Tibial nerve (tissue), 4 donors: ENCODE data around the gene CNOT2. TPM values are rescaled to one million over a fixed set of nuclear protein-coding genes. Genes with fewer than 3 reads are reported as not detected.

Experiments
- DNase-seq, 2 donors: peaks; one replicate each; pipeline ENCODE4 v3.0.0-alpha.2; 2019; ENCODE audit warnings: low spot score in 2 of 2
- H3K27ac ChIP-seq, 4 donors: fragments of 200-600 bp; sonication (generic) in 3 of 4; one replicate each; pipeline ENCODE4 v1.5.1; 2017 to 2019; ENCODE audit warnings: mild to moderate bottlenecking in 1 of 4
- H3K27me3 ChIP-seq, 2 donors: fragments of 200-600 bp; sonication (generic) in 1 of 2; one replicate each; pipeline versions ENCODE4 v1.5.1 to v1.6.0; 2017 to 2019
- H3K36me3 ChIP-seq, 3 donors: fragments of 200-600 bp; sonication (generic); one replicate each; pipeline ENCODE4 v1.5.1; 2018 to 2019
- H3K4me1 ChIP-seq, 4 donors: fragments of 200-600 bp; sonication (generic) in 3 of 4; one replicate each; pipeline ENCODE4 v1.5.1; 2017 to 2019
- H3K4me3 ChIP-seq, 4 donors: fragments of 200-600 bp; sonication (generic) in 3 of 4; one replicate each; pipeline ENCODE4 v1.5.1; 2017 to 2019; ENCODE audit warnings: mild to moderate bottlenecking in 1 of 4, moderate library complexity in 1 of 4
- H3K9me3 ChIP-seq, 4 donors: fragments of 200-600 bp; sonication (generic) in 3 of 4; one replicate each; pipeline ENCODE4 v1.5.1; 2017 to 2019
- CTCF ChIP-seq, 5 experiments: fragments of 200-600 bp in 3 of 5; fragments of 450-650 bp in 2 of 5; sonication (generic) in 3 of 5; IDR thresholded peaks; one replicate each; pipeline ENCODE4 v1.5.1; 2016 to 2019; ENCODE audit warnings: antibody characterized with exemption in 5 of 5, mild to moderate bottlenecking in 3 of 5, moderate library complexity in 2 of 5
- EP300 ChIP-seq, 2 donors: sonication (generic); formaldehyde crosslinking; IDR thresholded peaks; one replicate each; pipeline ENCODE4 v1.6.1; 2017; ENCODE audit warnings: antibody characterized with exemption in 2 of 2, mild to moderate bottlenecking in 1 of 2
- POLR2A ChIP-seq, 2 donors: fragments of 450-650 bp; IDR thresholded peaks; one replicate each; pipeline ENCODE4 v1.6.1; 2017; ENCODE audit warnings: antibody characterized with exemption in 2 of 2, mild to moderate bottlenecking in 2 of 2, moderate library complexity in 2 of 2
- WGBS, 2 donors: methylation state at CpG; one replicate each; pipeline ENCODE4 v1.1.5; 2018; 5-methylcytosine and 5-hydroxymethylcytosine counted together
- total RNA-seq, 4 donors: library from RNA; depleted of rRNA; stranded (reverse); fragments of >200 nt; gene quantifications; one replicate each; pipeline ENCODE4 v1.1.0, GENCODE V29; 2016

The CNOT2 gene
- total RNA-seq, 4 donors from 2014 or later: 80.6 to 164 (median 132) TPM

- peaks cover 0 to 19% (median 0%) of the 10 kb centered on the region in 3 donors for H3K36me3 ChIP-seq
- TF ChIP-seq CTCF (IDR thresholded peaks at IDR 0.05) (no peak), POLR2A (IDR thresholded peaks at IDR 0.05) (no peak), EP300 (IDR thresholded peaks at IDR 0.05) (no peak)
- DNase-seq: no peak
- H3K4me3 ChIP-seq: no peak overlapping the region
- H3K27me3 ChIP-seq: no peaks in the 10 kb centered on the region
- 52 to 56% methylated on average over 2 of the region's 2 CpGs for whole genome bisulfite sequencing, 2 donors
- peaks cover 0 to 12% (median 5%) of the 10 kb centered on the region in 4 donors for H3K9me3 ChIP-seq
- H3K27ac ChIP-seq: peak overlapping the region in 1 of 4 donors; percentile 70
- H3K4me1 ChIP-seq: peaks cover 0 to 6% (median 2%) of the 10 kb centered on the region in 4 donors
Observed at GRCh38 chr12:70393787-70394499, 150.7 kb downstream of the CNOT2 start.

- H3K27me3 ChIP-seq: no peaks in the 10 kb centered on the region
- H3K4me1 ChIP-seq: peaks cover 0 to 6% (median 2%) of the 10 kb centered on the region in 4 donors
- H3K4me3 ChIP-seq: no peak overlapping the region
- TF ChIP-seq CTCF (IDR thresholded peaks at IDR 0.05) (no peak), POLR2A (IDR thresholded peaks at IDR 0.05) (no peak), EP300 (IDR thresholded peaks at IDR 0.05) (no peak)
- no peak overlapping the region for H3K27ac ChIP-seq
- H3K36me3 ChIP-seq: peaks cover 0 to 20% (median 0%) of the 10 kb centered on the region in 3 donors
- DNase-seq: no peak
- H3K9me3 ChIP-seq: no peaks in the 10 kb centered on the region
Observed at GRCh38 chr12:70398002-70398401, 154.8 kb downstream of the CNOT2 start.

- Histone ChIP-seq H3K27me3 (no peaks in the 10 kb centered on the region), H3K4me1 (peaks cover 0 to 4% (median 0%) of the 10 kb centered on the region in 4 donors), H3K27ac (no peak overlapping the region), H3K4me3 (no peak overlapping the region), H3K9me3 (no peaks in the 10 kb centered on the region), H3K36me3 (peaks cover 0 to 25% (median 0%) of the 10 kb centered on the region in 3 donors)
- DNase-seq: no peak
- TF ChIP-seq CTCF (IDR thresholded peaks at IDR 0.05) (no peak), POLR2A (IDR thresholded peaks at IDR 0.05) (no peak), EP300 (IDR thresholded peaks at IDR 0.05) (no peak)
- 87 to 91% methylated on average over 3 of the region's 3 CpGs for WGBS, 2 donors
Observed at GRCh38 chr12:70398862-70399261, 155.6 kb downstream of the CNOT2 start.

GRCh38 chr12:70399311-70399710, 156.1 kb downstream of the CNOT2 start:
- no peak for DNase-seq
- peaks cover 0 to 2% (median 0%) of the 10 kb centered on the region in 4 donors for H3K4me1 ChIP-seq
- no peaks in the 10 kb centered on the region for H3K27me3 ChIP-seq
- no peaks in the 10 kb centered on the region for H3K9me3 ChIP-seq
- H3K27ac ChIP-seq: no peak overlapping the region
- peaks cover 0 to 25% (median 0%) of the 10 kb centered on the region in 3 donors for H3K36me3 ChIP-seq
- H3K4me3 ChIP-seq: no peak overlapping the region
- TF ChIP-seq EP300 (IDR thresholded peaks at IDR 0.05) (no peak), CTCF (IDR thresholded peaks at IDR 0.05) (no peak), POLR2A (IDR thresholded peaks at IDR 0.05) (no peak)
- 55 to 86% methylated on average over 6 of the region's 6 CpGs for WGBS, 2 donors

- 85 to 98% methylated on average over 3 of the region's 3 CpGs for WGBS, 2 donors
- Histone ChIP-seq H3K4me1 (no peaks in the 10 kb centered on the region), H3K36me3 (peaks cover 0 to 25% (median 0%) of the 10 kb centered on the region in 3 donors), H3K4me3 (no peak overlapping the region), H3K27ac (no peak overlapping the region), H3K9me3 (no peaks in the 10 kb centered on the region), H3K27me3 (no peaks in the 10 kb centered on the region)
- TF ChIP-seq POLR2A (IDR thresholded peaks at IDR 0.05) (no peak), EP300 (IDR thresholded peaks at IDR 0.05) (no peak), CTCF (IDR thresholded peaks at IDR 0.05) (no peak)
- no peak for DNase-seq
Observed at GRCh38 chr12:70400124-70400523, 156.9 kb downstream of the CNOT2 start.
